EH (cell line): ENCODE data around the gene MUSK.
A peak's percentile ranks its signal among the peaks of the same experiment; 100 is the strongest.

Experiments
- DNase-seq: peaks from one replicate; pipeline ENCODE4 v3.0.0-alpha.2; 2015; ENCODE audit warnings: low read depth

The MUSK gene

GRCh38 chr9:110695846-110696245 lies 27.3 kb downstream of the MUSK start:
- DNase-seq = peak; percentile 41

- peak; percentile 75 for DNase-seq
These were observed 32.4 kb downstream of the MUSK start for GRCh38 chr9:110700953-110701352.

GRCh38 chr9:110703669-110704068 lies 35.1 kb downstream of the MUSK start:
- DNase-seq = no peak

- DNase-seq = no peak
These were observed 38.8 kb downstream of the MUSK start for GRCh38 chr9:110707419-110707818.

GRCh38 chr9:110710420-110710819 lies 41.8 kb downstream of the MUSK start:
- DNase-seq = no peak

- peak; percentile 72 for DNase-seq
These were observed 44.4 kb downstream of the MUSK start for GRCh38 chr9:110712955-110713354.

GRCh38 chr9:110714314-110714713 lies 45.7 kb downstream of the MUSK start:
- peak; percentile 11 for DNase-seq

- no peak for DNase-seq
These were observed 59.5 kb downstream of the MUSK start for GRCh38 chr9:110728058-110728457.

GRCh38 chr9:110729641-110730040 lies 61.0 kb downstream of the MUSK start:
- DNase-seq = no peak

- DNase-seq = no peak
These were observed 62.9 kb downstream of the MUSK start for GRCh38 chr9:110731437-110732028.

- DNase-seq = peak; percentile 55
These were observed 70.4 kb downstream of the MUSK start for GRCh38 chr9:110738982-110739381.

GRCh38 chr9:110742741-110743371 lies 74.3 kb downstream of the MUSK start:
- DNase-seq = peak; percentile 82

GRCh38 chr9:110744715-110745384 lies 76.3 kb downstream of the MUSK start:
- peak; percentile 97 for DNase-seq

- no peak for DNase-seq
These were observed 77.1 kb downstream of the MUSK start for GRCh38 chr9:110745676-110746075.

GRCh38 chr9:110746211-110746930 lies 77.8 kb downstream of the MUSK start:
- DNase-seq = no peak

GRCh38 chr9:110748251-110748893 lies 79.8 kb downstream of the MUSK start:
- peak; percentile 81 for DNase-seq

- DNase-seq = no peak
These were observed 81.7 kb downstream of the MUSK start for GRCh38 chr9:110750272-110750671.

- DNase-seq = no peak
These were observed 83.4 kb downstream of the MUSK start for GRCh38 chr9:110751971-110752370.

- peak; percentile 97 for DNase-seq
These were observed 84.2 kb downstream of the MUSK start for GRCh38 chr9:110752766-110753165.

- DNase-seq = peak; percentile 58
These were observed 85.2 kb downstream of the MUSK start for GRCh38 chr9:110753731-110754231.

- DNase-seq = no peak
These were observed 86.6 kb downstream of the MUSK start for GRCh38 chr9:110755179-110755578.

- no peak for DNase-seq
These were observed 89.6 kb downstream of the MUSK start for GRCh38 chr9:110758201-110758600.
